ENCODE data around the gene TRIM66. TPM values are rescaled to one million over a fixed set of nuclear protein-coding genes. Genes with fewer than 3 reads are reported as not detected.

TRIM66 gene
- polyA plus RNA-seq, 5 donors: 7.9 to 12.2 (median 9.1) TPM

GRCh38 chr11:8577791-8578581, 104.5 kb downstream of the TRIM66 start:
- no peak for DNase-seq

GRCh38 chr11:8574798-8575197, 107.7 kb downstream of the TRIM66 start:
- no peak for DNase-seq

GRCh38 chr11:8573777-8574176, 108.7 kb downstream of the TRIM66 start:
- DNase-seq: no peak

GRCh38 chr11:8567602-8568198, 114.8 kb downstream of the TRIM66 start:
- no peak for DNase-seq

GRCh38 chr11:8566613-8567210, 115.8 kb downstream of the TRIM66 start:
- peak; percentile 32 to 40 for DNase-seq

- DNase-seq: no peak
Measured at GRCh38 chr11:8564526-8564925, 117.9 kb downstream of the TRIM66 start.

Other genes with a start within 250 kb of the TRIM66 start
- gene STK33, start 88.4 kb downstream of the TRIM66 start, polyA plus RNA-seq (ENCODE audit: insufficient read depth in 1 of 5, insufficient read length in 5 of 5, low replicate concordance in 1 of 5): 10 to 100 TPM; 21.6 to 29.2 (median 25.2) TPM
- 1,000 to 10,000 TPM; 2,576 to 3,406 (median 2,802) TPM for gene RPL27A, start 127 bp upstream of the TRIM66 start, polyA plus RNA-seq (ENCODE audit: insufficient read depth in 1 of 5, insufficient read length in 5 of 5, low replicate concordance in 1 of 5)
- gene AKIP1, start 228.5 kb upstream of the TRIM66 start, polyA plus RNA-seq (ENCODE audit: insufficient read depth in 1 of 5, insufficient read length in 5 of 5, low replicate concordance in 1 of 5): 10 to 100 TPM; 19.0 to 25.7 (median 23.1) TPM